ENCODE results near the gene MAGI2. TPM values are rescaled to one million over a fixed set of nuclear protein-coding genes. Genes with fewer than 3 reads are reported as not detected.

The MAGI2 gene
- total and polyA plus RNA-seq, 2 of the 13 experiments (the other 11 are each of a cell fraction or from before 2014, with no cell fraction given), result 1.5 to 3.8 TPM

- no peak for TF ChIP-seq FUBP1 (CRISPR knock-in tag; IDR thresholded peaks at IDR 0.05; ENCODE audit: borderline replicate concordance)
- TF ChIP-seq SMAD1 (CRISPR knock-in tag; IDR thresholded peaks at IDR 0.05; ENCODE audit: borderline replicate concordance, low read depth), result no peak
- no peak for TF ChIP-seq MIER3 (CRISPR knock-in tag; IDR thresholded peaks at IDR 0.05; ENCODE audit: borderline replicate concordance)
- no peak for TF ChIP-seq CCAR2 (optimal IDR thresholded peaks at IDR 0.05; ENCODE audit: low read depth, low read length)
- TF ChIP-seq, protein P1, sequence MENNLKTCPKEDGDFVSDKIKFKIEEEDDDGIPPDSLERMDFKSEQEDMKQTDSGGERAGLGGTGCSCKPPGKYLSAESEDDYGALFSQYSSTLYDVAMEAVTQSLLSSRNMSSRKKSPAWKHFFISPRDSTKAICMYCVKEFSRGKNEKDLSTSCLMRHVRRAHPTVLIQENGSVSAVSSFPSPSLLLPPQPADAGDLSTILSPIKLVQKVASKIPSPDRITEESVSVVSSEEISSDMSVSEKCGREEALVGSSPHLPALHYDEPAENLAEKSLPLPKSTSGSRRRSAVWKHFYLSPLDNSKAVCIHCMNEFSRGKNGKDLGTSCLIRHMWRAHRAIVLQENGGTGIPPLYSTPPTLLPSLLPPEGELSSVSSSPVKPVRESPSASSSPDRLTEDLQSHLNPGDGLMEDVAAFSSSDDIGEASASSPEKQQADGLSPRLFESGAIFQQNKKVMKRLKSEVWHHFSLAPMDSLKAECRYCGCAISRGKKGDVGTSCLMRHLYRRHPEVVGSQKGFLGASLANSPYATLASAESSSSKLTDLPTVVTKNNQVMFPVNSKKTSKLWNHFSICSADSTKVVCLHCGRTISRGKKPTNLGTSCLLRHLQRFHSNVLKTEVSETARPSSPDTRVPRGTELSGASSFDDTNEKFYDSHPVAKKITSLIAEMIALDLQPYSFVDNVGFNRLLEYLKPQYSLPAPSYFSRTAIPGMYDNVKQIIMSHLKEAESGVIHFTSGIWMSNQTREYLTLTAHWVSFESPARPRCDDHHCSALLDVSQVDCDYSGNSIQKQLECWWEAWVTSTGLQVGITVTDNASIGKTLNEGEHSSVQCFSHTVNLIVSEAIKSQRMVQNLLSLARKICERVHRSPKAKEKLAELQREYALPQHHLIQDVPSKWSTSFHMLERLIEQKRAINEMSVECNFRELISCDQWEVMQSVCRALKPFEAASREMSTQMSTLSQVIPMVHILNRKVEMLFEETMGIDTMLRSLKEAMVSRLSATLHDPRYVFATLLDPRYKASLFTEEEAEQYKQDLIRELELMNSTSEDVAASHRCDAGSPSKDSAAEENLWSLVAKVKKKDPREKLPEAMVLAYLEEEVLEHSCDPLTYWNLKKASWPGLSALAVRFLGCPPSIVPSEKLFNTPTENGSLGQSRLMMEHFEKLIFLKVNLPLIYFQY (CRISPR knock-in tag; IDR thresholded peaks at IDR 0.05; ENCODE audit: borderline replicate concordance), result no peak
- no peak for TF ChIP-seq ZNF354B (CRISPR knock-in tag; IDR thresholded peaks at IDR 0.05)
- ChIA-PET CTCF (ENCODE audit: low intra/inter-chr PET ratio, low total read pairs) (no interaction called here), POLR2A (no interaction called here)
- Histone ChIP-seq H3K36me3 (replicated peaks in 1 of 2; ENCODE audit: control insufficient read depth in 1 of 2, insufficient read depth in 2 of 2, low read length in 2 of 2) (no peaks in the 10 kb centered on the region), H3K4me1 (ENCODE audit: insufficient read depth, low read length) (no peaks in the 10 kb centered on the region), H3K4me3 (replicated peaks in 1 of 3; ENCODE audit: insufficient read depth in 1 of 3, low read depth in 2 of 3, low read length in 3 of 3) (no peak overlapping the region), H3K9ac (ENCODE audit: insufficient read depth, low read depth, low read length) (no peak overlapping the region), H3K4me2 (ENCODE audit: low read depth, low read length) (no peak overlapping the region), H2AFZ (ENCODE audit: low read length) (no peak overlapping the region), H3K27ac (ENCODE audit: extremely low read length, insufficient read depth, low read length) (no peak overlapping the region), H3K9me3 (ENCODE audit: low read length) (no peaks in the 10 kb centered on the region), H4K20me1 (ENCODE audit: insufficient read depth, low read length) (no peaks in the 10 kb centered on the region), H3K79me2 (ENCODE audit: insufficient read depth, low read length) (no peaks in the 10 kb centered on the region), H3K27me3 (ENCODE audit: control insufficient read depth in 1 of 2, insufficient read depth in 2 of 2, low read length in 2 of 2) (no peaks in the 10 kb centered on the region)
- no peak for ATAC-seq
- BruUV-seq (replicated peaks), result no TSS peak
- WGBS (ENCODE audit: low lambda C conversion rate), result 25% methylated on average over 4 of the region's 4 CpGs
- no peak for DNase-seq (ENCODE audit: low spot score)
- FAIRE-seq, result no peak
- in situ Hi-C loops (cut with HindIII; ENCODE audit: extremely low pct_ligation_motif_present, low pct_unique_long_range_greater_than_20kb) (no loop called here), intact Hi-C loops (cut with micrococcal nuclease; ENCODE audit: unreplicated experiment) (no loop called here)
Observed at GRCh38 chr7:78103475-78103874, 1350.0 kb downstream of the MAGI2 start.
